ENCODE data around the gene LAMA2.

GRCh38 chr6:129055796-129056195, 172.9 kb downstream of the LAMA2 start:
- TF ChIP-seq, protein P1, sequence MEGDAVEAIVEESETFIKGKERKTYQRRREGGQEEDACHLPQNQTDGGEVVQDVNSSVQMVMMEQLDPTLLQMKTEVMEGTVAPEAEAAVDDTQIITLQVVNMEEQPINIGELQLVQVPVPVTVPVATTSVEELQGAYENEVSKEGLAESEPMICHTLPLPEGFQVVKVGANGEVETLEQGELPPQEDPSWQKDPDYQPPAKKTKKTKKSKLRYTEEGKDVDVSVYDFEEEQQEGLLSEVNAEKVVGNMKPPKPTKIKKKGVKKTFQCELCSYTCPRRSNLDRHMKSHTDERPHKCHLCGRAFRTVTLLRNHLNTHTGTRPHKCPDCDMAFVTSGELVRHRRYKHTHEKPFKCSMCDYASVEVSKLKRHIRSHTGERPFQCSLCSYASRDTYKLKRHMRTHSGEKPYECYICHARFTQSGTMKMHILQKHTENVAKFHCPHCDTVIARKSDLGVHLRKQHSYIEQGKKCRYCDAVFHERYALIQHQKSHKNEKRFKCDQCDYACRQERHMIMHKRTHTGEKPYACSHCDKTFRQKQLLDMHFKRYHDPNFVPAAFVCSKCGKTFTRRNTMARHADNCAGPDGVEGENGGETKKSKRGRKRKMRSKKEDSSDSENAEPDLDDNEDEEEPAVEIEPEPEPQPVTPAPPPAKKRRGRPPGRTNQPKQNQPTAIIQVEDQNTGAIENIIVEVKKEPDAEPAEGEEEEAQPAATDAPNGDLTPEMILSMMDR (conservative IDR thresholded peaks at IDR 0.05; ENCODE audit: low read length), result no peak
- no peak for TF ChIP-seq EZH2phosphoT487 (IDR thresholded peaks at IDR 0.05; ENCODE audit: borderline replicate concordance)
